HG02973 (cell line): ENCODE measurements around the gene CCL23.

ENCODE experiments used
- ATAC-seq: cut with Tn5 transposase; IDR thresholded peaks from one replicate; pipeline ENCODE4 v1.9.1; 2021; ENCODE audit warnings: moderate library complexity; ENCODE audit not compliant: unreplicated experiment

Gene CCL23

GRCh38 chr17:35972066-35972465 lies 45.7 kb downstream of the CCL23 start:
- ATAC-seq, result no peak

- no peak for ATAC-seq
Measured at GRCh38 chr17:35969558-35970380, 48.0 kb downstream of the CCL23 start.

- ATAC-seq, result no peak
Measured at GRCh38 chr17:35968520-35969054, 49.2 kb downstream of the CCL23 start.

- ATAC-seq, result no peak
Measured at GRCh38 chr17:35965272-35965671, 52.5 kb downstream of the CCL23 start.

GRCh38 chr17:35963663-35964062 lies 54.1 kb downstream of the CCL23 start:
- ATAC-seq, result no peak
